GM23338 (cell line): Measurements from ENCODE around the gene CTSK. TPM values are rescaled to one million over a fixed set of nuclear protein-coding genes. Genes with fewer than 3 reads are reported as not detected.
"Not testable (repeated sequence)": the region's sequence is repeated elsewhere in the genome, so short reads cannot be mapped to it uniquely, and the experiment has no call there.

Source experiments
- ATAC-seq: fragments of 200-7000 bp; cut with Tn5 transposase; 3 replicates; pipeline ENCODE4 v1.9.1; 2020
- DNase-seq: peaks from one replicate; pipeline ENCODE4 v3.0.0-alpha.2; 2015; ENCODE audit warnings: low spot score
- H2AFZ ChIP-seq: fragments of 200-600 bp; sonication (generic); 2 replicates; pipeline ENCODE4 v1.8.0; 2016; ENCODE audit warnings: antibody characterized with exemption, mild to moderate bottlenecking, moderate library complexity
- H3F3A ChIP-seq: fragments of 200-600 bp; sonication (generic); replicated peaks from 2 replicates; pipeline ENCODE4 v1.8.0; 2017; ENCODE audit warnings: antibody characterized with exemption, mixed run types, low read depth
- H3K27ac ChIP-seq: fragments of 200-600 bp; sonication (generic); 2 replicates; pipeline ENCODE4 v1.6.1; 2016; ENCODE audit warnings: low read depth
- H3K27me3 ChIP-seq: fragments of 200-600 bp; sonication (generic); 2 replicates; pipeline ENCODE4 v1.8.0; 2016; ENCODE audit warnings: mild to moderate bottlenecking, mixed run types, moderate library complexity; ENCODE audit not compliant: insufficient read depth
- H3K36me3 ChIP-seq: fragments of 200-600 bp; sonication (generic); 2 replicates; pipeline ENCODE4 v1.8.0; 2016; ENCODE audit warnings: mild to moderate bottlenecking; ENCODE audit not compliant: insufficient read depth
- H3K4me1 ChIP-seq: fragments of 200-600 bp; sonication (generic); 2 replicates; pipeline ENCODE4 v1.8.0; 2016; ENCODE audit warnings: mild to moderate bottlenecking, moderate library complexity; ENCODE audit not compliant: insufficient read depth
- H3K4me2 ChIP-seq: fragments of 200-600 bp; sonication (generic); 2 replicates; pipeline ENCODE4 v1.7.1; 2017; ENCODE audit warnings: mixed run types
- H3K4me3 ChIP-seq: fragments of 200-600 bp; sonication (generic); 2 replicates; pipeline ENCODE4 v1.6.1; 2016; ENCODE audit warnings: mixed run types
- H3K79me2 ChIP-seq: fragments of 200-600 bp; sonication (generic); replicated peaks from 2 replicates; pipeline ENCODE4 v1.8.0; 2017; ENCODE audit warnings: mild to moderate bottlenecking; ENCODE audit not compliant: insufficient read depth
- H3K9me2 ChIP-seq: fragments of 200-600 bp; sonication (generic); 2 replicates; pipeline ENCODE4 v1.8.0; 2017; ENCODE audit not compliant: insufficient read depth
- H4K20me1 ChIP-seq: fragments of 200-600 bp; sonication (generic); replicated peaks from 2 replicates; pipeline ENCODE4 v1.8.0; 2017; ENCODE audit warnings: mild to moderate bottlenecking; ENCODE audit not compliant: insufficient read depth
- H3K27ac Mint-ChIP-seq: 2 replicates; pipeline ENCODE4 v1.8.0; 2020; ENCODE audit warnings: inconsistent platforms, mild to moderate bottlenecking, moderate library complexity, mixed read lengths
- H3K27me3 Mint-ChIP-seq: 3 replicates; pipeline ENCODE4 v1.8.0; 2022; ENCODE audit warnings: low read depth, mild to moderate bottlenecking, moderate library complexity, mixed read lengths, inconsistent platforms; ENCODE audit not compliant: insufficient read depth, poor library complexity
- H3K36me3 Mint-ChIP-seq: 3 replicates; pipeline ENCODE4 v1.8.0; 2021; ENCODE audit warnings: low read depth, mild to moderate bottlenecking, inconsistent platforms, moderate library complexity, mixed read lengths
- H3K4me1 Mint-ChIP-seq: 3 replicates; pipeline ENCODE4 v1.8.0; 2020; ENCODE audit warnings: mild to moderate bottlenecking, inconsistent platforms, mixed read lengths
- H3K4me3 Mint-ChIP-seq: 3 replicates; pipeline ENCODE4 v1.8.0; 2021; ENCODE audit warnings: moderate library complexity, mild to moderate bottlenecking, inconsistent platforms, mixed read lengths
- H3K9me3 Mint-ChIP-seq: 3 replicates; pipeline ENCODE4 v1.8.0; 2020; ENCODE audit warnings: moderate library complexity, mild to moderate bottlenecking, inconsistent platforms, mixed read lengths
- CREB1 ChIP-seq: fragments of 250-450 bp; sonication (Bioruptor Pico); IDR thresholded peaks from 2 replicates; pipeline ENCODE4 v1.5.0; 2020; ENCODE audit warnings: low read depth, mild to moderate bottlenecking, moderate library complexity
- EZH2 ChIP-seq: fragments of 200-600 bp; sonication (generic); IDR thresholded peaks from one replicate; pipeline ENCODE4 v1.8.0; 2017; ENCODE audit warnings: antibody characterized with exemption, mild to moderate bottlenecking, low read depth; ENCODE audit not compliant: unreplicated experiment
- EZH2phosphoT487 ChIP-seq: fragments of 200-600 bp; sonication (generic); IDR thresholded peaks from one replicate; pipeline ENCODE4 v1.8.1; 2018; ENCODE audit warnings: antibody characterized with exemption; ENCODE audit not compliant: unreplicated experiment
- JUNB ChIP-seq: IDR thresholded peaks from one replicate; pipeline ENCODE4 v1.6.1; 2016; ENCODE audit warnings: antibody characterized with exemption; ENCODE audit not compliant: unreplicated experiment
- NANOG ChIP-seq: IDR thresholded peaks from 2 replicates; pipeline ENCODE4 v1.6.1; 2016; ENCODE audit warnings: antibody characterized with exemption, borderline replicate concordance
- POLR2AphosphoS5 ChIP-seq: IDR thresholded peaks from 2 replicates; pipeline ENCODE4 v1.6.1; 2016; ENCODE audit warnings: antibody characterized with exemption, low read depth
- REST ChIP-seq: IDR thresholded peaks from one replicate; pipeline ENCODE4 v1.6.1; 2018; ENCODE audit warnings: antibody characterized with exemption; ENCODE audit not compliant: unreplicated experiment
- STAT1 ChIP-seq: IDR thresholded peaks from one replicate; pipeline ENCODE4 v1.6.1; 2016; ENCODE audit warnings: antibody characterized with exemption; ENCODE audit not compliant: unreplicated experiment
- ZNF114 ChIP-seq: fragments of 250-450 bp; sonication (Bioruptor Pico); IDR thresholded peaks from 2 replicates; pipeline ENCODE4 v1.5.0; 2020; ENCODE audit warnings: mild to moderate bottlenecking, moderate library complexity
- ZNF331 ChIP-seq: fragments of 250-450 bp; sonication (Bioruptor Pico); IDR thresholded peaks from 2 replicates; pipeline ENCODE4 v1.5.0; 2020; ENCODE audit warnings: low read depth, mild to moderate bottlenecking, moderate library complexity
- polyA plus RNA-seq: library from polyadenylated mRNA; unstranded; fragments of >200 nt; fragmentation: Nextera tagmentation; extraction: Ambion mirVana; gene quantifications from 2 replicates; pipeline ENCODE4 v1.2.1, GENCODE V29; 2016
- total RNA-seq: library from RNA; depleted of rRNA; stranded (reverse); fragments of >200 nt; shearing (Covaris generic); gene quantifications from 2 replicates; pipeline ENCODE4 v1.2.3, GENCODE V29; 2014
- TF ChIP-seq, protein P1 (sequence below), 2 experiments: fragments of 200-600 bp in 1 of 2; sonication (generic) in 1 of 2; conservative IDR thresholded peaks; 2 replicates each; pipeline versions ENCODE4 v1.5.1 to v1.6.1; 2016 to 2017; ENCODE audit warnings: antibody characterized with exemption in 2 of 2, low read depth in 2 of 2, mild to moderate bottlenecking in 2 of 2, moderate library complexity in 1 of 2
- TF ChIP-seq, protein P2 (sequence below): IDR thresholded peaks from 2 replicates; pipeline ENCODE4 v1.6.1; 2016; ENCODE audit warnings: antibody characterized with exemption

The CTSK gene
- total and polyA plus RNA-seq, 2 experiments from 2014 or later = 2.8 to 3.3 TPM

- H3K27ac ChIP-seq, ATAC-seq, H3K27me3 ChIP-seq, H2AFZ ChIP-seq, H3F3A ChIP-seq, H3K4me2 ChIP-seq, H3K79me2 ChIP-seq, H3K4me1 ChIP-seq, H3K4me3 Mint-ChIP-seq, H3K27ac Mint-ChIP-seq, H3K4me3 ChIP-seq, DNase-seq, H4K20me1 ChIP-seq, H3K9me2 ChIP-seq, H3K4me1 Mint-ChIP-seq, H3K27me3 Mint-ChIP-seq: not testable (repeated sequence)
- Mint-ChIP-seq H3K36me3 (peaks cover 60% of the 10 kb centered on the region), H3K9me3 (peaks cover 35% of the 10 kb centered on the region)
- H3K36me3 ChIP-seq = peaks cover 19% of the 10 kb centered on the region
These were observed 44.7 kb upstream of the CTSK start for GRCh38 chr1:150852734-150853133.

DNA sequence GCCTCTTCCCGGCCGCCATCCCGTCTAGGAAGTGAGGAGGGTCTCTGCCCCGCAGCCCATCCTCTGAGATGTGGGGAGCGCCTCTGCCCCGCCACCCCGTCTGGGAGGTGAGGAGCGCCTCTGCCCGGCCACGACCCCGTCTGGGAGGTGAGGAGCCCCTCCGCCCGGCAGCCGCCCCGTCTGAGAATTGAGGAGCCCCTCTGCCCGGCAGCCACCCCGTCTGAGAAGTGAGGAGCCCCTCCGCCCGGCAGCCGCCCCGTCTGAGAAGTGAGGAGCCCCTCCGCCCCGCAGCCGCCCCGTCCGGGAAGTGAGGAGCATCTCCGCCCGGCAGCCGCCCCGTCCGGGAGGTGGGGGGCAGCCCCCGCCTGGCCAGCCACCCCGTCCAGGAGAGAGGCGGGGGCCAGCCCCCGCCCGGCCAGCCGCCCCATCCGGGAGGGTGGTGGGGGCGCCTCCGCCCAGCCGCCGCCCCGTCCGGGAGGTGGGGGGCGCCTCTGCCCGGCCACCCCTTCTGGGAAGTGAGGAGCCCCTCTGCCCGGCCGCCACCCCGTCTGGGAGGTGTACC, 42.8 kb upstream of the CTSK start:
- not testable (repeated sequence) for H3K79me2 ChIP-seq, H3F3A ChIP-seq, DNase-seq, H3K4me1 Mint-ChIP-seq, H3K4me3 ChIP-seq, H3K4me3 Mint-ChIP-seq, H2AFZ ChIP-seq, H3K9me2 ChIP-seq, H3K4me2 ChIP-seq, H3K27me3 Mint-ChIP-seq, H3K27ac ChIP-seq, H3K27ac Mint-ChIP-seq, H3K27me3 ChIP-seq, H3K4me1 ChIP-seq, ATAC-seq, H4K20me1 ChIP-seq
- H3K36me3 Mint-ChIP-seq = peaks cover 57% of the 10 kb centered on the region
- peaks cover 35% of the 10 kb centered on the region for H3K9me3 Mint-ChIP-seq
- peaks cover 12% of the 10 kb centered on the region for H3K36me3 ChIP-seq

DNA sequence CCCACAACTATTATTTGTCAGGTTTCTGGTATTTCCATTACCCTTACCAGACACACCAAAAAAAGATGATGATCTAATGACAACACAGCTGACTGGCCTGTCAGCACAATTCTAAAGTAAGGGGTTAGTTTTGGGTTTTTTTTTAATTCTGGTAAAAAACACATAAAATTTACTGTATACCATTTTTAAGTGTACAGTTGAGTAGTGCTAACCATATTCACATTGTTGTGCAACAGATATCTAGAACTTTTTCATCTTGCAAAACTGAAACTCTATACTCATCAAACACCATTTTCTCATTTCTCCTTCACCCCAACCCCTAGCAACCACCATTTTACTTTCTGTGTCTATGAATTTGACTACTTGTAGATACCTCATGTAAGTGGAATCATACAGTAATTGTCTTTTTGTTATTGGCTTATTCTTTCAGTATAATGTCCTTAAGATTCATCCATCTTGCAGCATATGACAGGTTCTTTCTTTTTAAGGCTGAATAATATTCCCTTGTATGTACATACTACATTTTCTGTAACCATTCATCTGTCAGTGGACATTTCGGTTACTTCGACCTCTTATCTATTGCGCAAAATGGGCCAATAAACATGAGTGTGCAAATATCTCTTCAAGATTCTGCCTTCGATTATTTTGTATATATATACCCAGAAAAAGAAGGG, 38.5 kb upstream of the CTSK start:
- H3K4me1 ChIP-seq = peaks cover 11% of the 10 kb centered on the region
- H2AFZ ChIP-seq = no peak overlapping the region
- H3K4me1 Mint-ChIP-seq = peaks cover 10% of the 10 kb centered on the region; the same call in 2 of the 3 replicates
- H3K4me3 ChIP-seq = no peak overlapping the region
- H3K27me3 ChIP-seq = no peaks in the 10 kb centered on the region
- no peak overlapping the region for H3K4me2 ChIP-seq
- H3K79me2 ChIP-seq = no peaks in the 10 kb centered on the region
- H3K4me3 Mint-ChIP-seq = no peak overlapping the region
- peaks cover 5% of the 10 kb centered on the region; the same call in 1 of the 3 replicates for H3K9me3 Mint-ChIP-seq
- no peaks in the 10 kb centered on the region for H3F3A ChIP-seq
- H3K36me3 Mint-ChIP-seq = peaks cover 17% of the 10 kb centered on the region; the same call in 2 of the 3 replicates
- H3K27ac ChIP-seq = no peak overlapping the region
- H3K27ac Mint-ChIP-seq = no peak overlapping the region
- DNase-seq (no peak), ATAC-seq (no peak)
- no peaks in the 10 kb centered on the region for H4K20me1 ChIP-seq
- no peaks in the 10 kb centered on the region; the same call in 1 of the 2 replicates for H3K36me3 ChIP-seq
- H3K27me3 Mint-ChIP-seq = no peaks in the 10 kb centered on the region
- no peaks in the 10 kb centered on the region for H3K9me2 ChIP-seq
- TF ChIP-seq, protein P1, sequence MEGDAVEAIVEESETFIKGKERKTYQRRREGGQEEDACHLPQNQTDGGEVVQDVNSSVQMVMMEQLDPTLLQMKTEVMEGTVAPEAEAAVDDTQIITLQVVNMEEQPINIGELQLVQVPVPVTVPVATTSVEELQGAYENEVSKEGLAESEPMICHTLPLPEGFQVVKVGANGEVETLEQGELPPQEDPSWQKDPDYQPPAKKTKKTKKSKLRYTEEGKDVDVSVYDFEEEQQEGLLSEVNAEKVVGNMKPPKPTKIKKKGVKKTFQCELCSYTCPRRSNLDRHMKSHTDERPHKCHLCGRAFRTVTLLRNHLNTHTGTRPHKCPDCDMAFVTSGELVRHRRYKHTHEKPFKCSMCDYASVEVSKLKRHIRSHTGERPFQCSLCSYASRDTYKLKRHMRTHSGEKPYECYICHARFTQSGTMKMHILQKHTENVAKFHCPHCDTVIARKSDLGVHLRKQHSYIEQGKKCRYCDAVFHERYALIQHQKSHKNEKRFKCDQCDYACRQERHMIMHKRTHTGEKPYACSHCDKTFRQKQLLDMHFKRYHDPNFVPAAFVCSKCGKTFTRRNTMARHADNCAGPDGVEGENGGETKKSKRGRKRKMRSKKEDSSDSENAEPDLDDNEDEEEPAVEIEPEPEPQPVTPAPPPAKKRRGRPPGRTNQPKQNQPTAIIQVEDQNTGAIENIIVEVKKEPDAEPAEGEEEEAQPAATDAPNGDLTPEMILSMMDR (conservative IDR thresholded peaks at IDR 0.05; ENCODE audit: low read depth in 2 of 2) = no peak
- TF ChIP-seq ZNF331 (CRISPR knock-in tag) (no peak), POLR2AphosphoS5 (no peak), EZH2 (no peak), ZNF114 (CRISPR knock-in tag) (no peak), STAT1 (no peak), CREB1 (CRISPR knock-in tag) (no peak), JUNB (no peak), NANOG (no peak), EZH2phosphoT487 (no peak), REST (no peak)
- TF ChIP-seq, protein P2, sequence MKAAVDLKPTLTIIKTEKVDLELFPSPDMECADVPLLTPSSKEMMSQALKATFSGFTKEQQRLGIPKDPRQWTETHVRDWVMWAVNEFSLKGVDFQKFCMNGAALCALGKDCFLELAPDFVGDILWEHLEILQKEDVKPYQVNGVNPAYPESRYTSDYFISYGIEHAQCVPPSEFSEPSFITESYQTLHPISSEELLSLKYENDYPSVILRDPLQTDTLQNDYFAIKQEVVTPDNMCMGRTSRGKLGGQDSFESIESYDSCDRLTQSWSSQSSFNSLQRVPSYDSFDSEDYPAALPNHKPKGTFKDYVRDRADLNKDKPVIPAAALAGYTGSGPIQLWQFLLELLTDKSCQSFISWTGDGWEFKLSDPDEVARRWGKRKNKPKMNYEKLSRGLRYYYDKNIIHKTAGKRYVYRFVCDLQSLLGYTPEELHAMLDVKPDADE = no peak
